Memory B cell (primary cell): ENCODE results near the gene CCR5.

Experiments used
- ATAC-seq: fragments of 150-1000 bp; cut with Tn5 transposase; 2 replicates; pipeline ENCODE4 v1.10.0; 2021; ENCODE audit warnings: low read depth, mild to moderate bottlenecking, moderate library complexity
- DNase-seq, 2 donors: peaks; one replicate each; pipeline ENCODE4 v3.0.0; 2022; ENCODE audit warnings: low spot score in 2 of 2
- H3K27ac Mint-ChIP-seq: one replicate; pipeline ENCODE4 v1.8.0; 2022; ENCODE audit warnings: mild to moderate bottlenecking, moderate library complexity, mixed read lengths
- H3K27me3 Mint-ChIP-seq: one replicate; pipeline ENCODE4 v1.8.0; 2022; ENCODE audit warnings: mixed read lengths
- H3K36me3 Mint-ChIP-seq: one replicate; pipeline ENCODE4 v1.8.0; 2022; ENCODE audit warnings: mild to moderate bottlenecking, mixed read lengths
- H3K4me1 Mint-ChIP-seq: one replicate; pipeline ENCODE4 v1.8.0; 2022; ENCODE audit warnings: mixed read lengths
- H3K4me3 Mint-ChIP-seq: one replicate; pipeline ENCODE4 v1.8.0; 2022; ENCODE audit warnings: mild to moderate bottlenecking, moderate library complexity, mixed read lengths
- H3K9me3 Mint-ChIP-seq: one replicate; pipeline ENCODE4 v1.8.0; 2022; ENCODE audit warnings: mixed read lengths

CCR5 gene

DNA sequence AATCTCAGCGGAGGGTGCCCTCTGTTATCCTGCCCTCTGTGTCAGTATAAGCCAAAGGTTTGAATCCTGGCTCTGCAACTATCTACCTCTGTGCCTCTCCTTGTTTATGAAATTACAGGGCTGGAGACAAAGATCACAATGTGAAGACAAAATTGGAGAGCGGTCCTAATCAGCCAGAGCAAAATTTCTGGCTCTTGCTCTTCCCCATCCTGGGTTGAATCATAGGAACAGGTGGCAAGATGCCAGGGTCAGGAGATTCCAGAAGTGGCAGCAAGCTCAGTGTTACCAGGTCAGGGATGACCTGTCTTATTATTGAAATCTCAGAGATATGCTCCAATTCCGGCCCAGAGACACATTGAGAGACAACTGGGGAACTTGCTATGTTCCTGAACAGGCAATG, 19.1 kb upstream of the CCR5 start:
- no peak overlapping the region for H3K27ac Mint-ChIP-seq
- no peak overlapping the region for H3K4me3 Mint-ChIP-seq
- ATAC-seq = no peak
- peaks cover 53% of the 10 kb centered on the region for H3K4me1 Mint-ChIP-seq
- H3K27me3 Mint-ChIP-seq = peaks cover 2% of the 10 kb centered on the region
- H3K36me3 Mint-ChIP-seq = peaks cover 2% of the 10 kb centered on the region
- no peak for DNase-seq
- H3K9me3 Mint-ChIP-seq = peaks cover 4% of the 10 kb centered on the region

DNA sequence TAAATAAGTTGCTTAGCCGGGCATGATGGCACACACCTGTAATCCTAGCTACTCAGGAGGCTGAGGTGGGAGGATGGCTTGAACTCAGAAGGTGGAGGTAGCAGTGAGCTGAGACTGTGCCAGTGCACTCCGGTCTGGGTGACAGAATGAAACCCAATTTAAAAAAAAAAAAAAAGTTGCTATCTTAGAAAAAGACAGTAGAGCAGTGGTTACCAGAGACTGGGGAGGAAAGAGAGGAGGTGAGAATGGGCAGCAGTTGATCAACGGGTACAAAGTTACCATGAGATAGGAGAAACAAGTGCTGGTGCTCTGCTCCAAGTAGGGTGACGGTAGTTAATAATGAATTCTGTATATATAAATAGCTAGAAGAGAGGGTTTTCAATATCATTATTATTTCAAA, 17.7 kb upstream of the CCR5 start:
- H3K4me3 Mint-ChIP-seq = peak overlapping the region; percentile 6
- no peak for ATAC-seq
- DNase-seq = no peak
- peaks cover 4% of the 10 kb centered on the region for H3K36me3 Mint-ChIP-seq
- H3K9me3 Mint-ChIP-seq = peaks cover 4% of the 10 kb centered on the region
- H3K27me3 Mint-ChIP-seq = peaks cover 2% of the 10 kb centered on the region
- H3K27ac Mint-ChIP-seq = no peak overlapping the region
- peaks cover 54% of the 10 kb centered on the region for H3K4me1 Mint-ChIP-seq

DNA sequence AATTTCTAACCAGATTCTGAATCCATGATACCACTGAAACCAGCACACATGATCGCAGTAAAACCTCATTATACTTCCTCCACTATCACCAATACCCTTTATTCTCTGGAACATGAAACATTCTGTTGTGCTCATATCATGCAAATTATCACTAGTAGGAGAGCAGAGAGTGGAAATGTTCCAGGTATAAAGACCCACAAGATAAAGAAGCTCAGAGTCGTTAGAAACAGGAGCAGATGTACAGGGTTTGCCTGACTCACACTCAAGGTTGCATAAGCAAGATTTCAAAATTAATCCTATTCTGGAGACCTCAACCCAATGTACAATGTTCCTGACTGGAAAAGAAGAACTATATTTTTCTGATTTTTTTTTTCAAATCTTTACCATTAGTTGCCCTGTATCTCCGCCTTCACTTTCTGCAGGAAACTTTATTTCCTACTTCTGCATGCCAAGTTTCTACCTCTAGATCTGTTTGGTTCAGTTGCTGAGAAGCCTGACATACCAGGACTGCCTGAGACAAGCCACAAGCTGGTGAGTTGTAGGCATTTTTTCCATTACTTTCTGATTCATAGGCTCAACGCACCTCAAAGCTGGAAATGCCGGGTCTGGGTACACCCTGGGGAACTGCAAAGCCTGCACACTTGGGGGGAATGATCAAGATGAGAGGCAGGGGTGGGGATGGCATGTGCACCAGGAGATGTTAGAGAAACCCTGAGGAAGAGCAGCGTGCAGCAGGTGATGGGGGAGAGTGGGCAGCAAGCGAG, 16.9 kb upstream of the CCR5 start, which contains the start of gene CCR2:
TSS of gene CCR2 (plus strand) at position 465 of the 764 bp plus-strand sequence. CDS start 3,417 bp downstream, outside the sequence.
- peak; percentile 43 for ATAC-seq
- H3K4me3 Mint-ChIP-seq = peak within 1 kb of the TSS; percentile 88
- peaks cover 4% of the 10 kb centered on the region for H3K36me3 Mint-ChIP-seq
- H3K27me3 Mint-ChIP-seq = peaks cover 2% of the 10 kb centered on the region
- peaks cover 54% of the 10 kb centered on the region for H3K4me1 Mint-ChIP-seq
- no peak for DNase-seq
- H3K9me3 Mint-ChIP-seq = peaks cover under 1% of the 10 kb centered on the region
- H3K27ac Mint-ChIP-seq = peak within 1 kb of the TSS; percentile 26

DNA sequence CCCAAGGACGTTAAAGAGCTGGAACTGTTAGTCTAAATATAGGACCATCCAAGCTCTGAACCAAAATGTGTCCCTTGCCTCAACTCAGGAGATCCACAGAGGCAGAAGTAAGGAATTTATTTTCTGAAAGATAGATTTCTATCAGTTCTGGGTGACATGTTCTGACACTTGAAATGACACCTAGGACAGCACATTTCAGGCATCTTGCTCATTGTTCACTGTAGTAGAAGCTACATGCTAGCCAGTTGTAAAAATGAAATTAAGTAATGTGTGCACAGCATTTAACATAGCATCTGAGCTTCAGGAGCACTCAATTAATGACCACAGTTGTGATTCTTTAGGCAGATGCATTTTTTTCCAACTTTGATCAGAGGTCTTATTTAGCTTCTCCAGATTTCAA, 16.3 kb upstream of the CCR5 start:
- Mint-ChIP-seq H3K36me3 (peaks cover 4% of the 10 kb centered on the region), H3K27me3 (peaks cover 2% of the 10 kb centered on the region), H3K4me1 (peaks cover 53% of the 10 kb centered on the region), H3K4me3 (peak overlapping the region; percentile 88), H3K27ac (no peak overlapping the region), H3K9me3 (no peaks in the 10 kb centered on the region)
- DNase-seq (no peak), ATAC-seq (no peak)

DNA sequence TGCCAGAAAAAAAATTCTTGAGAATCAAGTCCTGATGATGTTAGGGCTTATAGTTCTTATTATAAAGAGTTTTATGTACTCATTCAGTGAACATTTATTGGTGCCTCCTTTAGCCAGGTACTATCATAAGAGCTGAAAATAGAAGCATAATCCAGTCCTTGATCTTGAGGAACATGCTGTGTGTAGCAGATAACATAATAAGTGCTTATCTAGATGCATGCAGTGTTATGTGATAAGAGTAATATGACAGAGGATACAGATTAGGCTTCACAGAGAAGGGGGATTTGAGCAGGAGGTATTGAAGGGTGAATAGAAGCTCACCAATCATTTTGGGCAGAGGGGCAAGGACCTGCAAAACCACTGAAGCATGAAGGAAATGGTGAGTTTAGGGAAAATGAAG, 15.8 kb upstream of the CCR5 start:
- H3K4me1 Mint-ChIP-seq = peaks cover 52% of the 10 kb centered on the region
- no peak for ATAC-seq

DNA sequence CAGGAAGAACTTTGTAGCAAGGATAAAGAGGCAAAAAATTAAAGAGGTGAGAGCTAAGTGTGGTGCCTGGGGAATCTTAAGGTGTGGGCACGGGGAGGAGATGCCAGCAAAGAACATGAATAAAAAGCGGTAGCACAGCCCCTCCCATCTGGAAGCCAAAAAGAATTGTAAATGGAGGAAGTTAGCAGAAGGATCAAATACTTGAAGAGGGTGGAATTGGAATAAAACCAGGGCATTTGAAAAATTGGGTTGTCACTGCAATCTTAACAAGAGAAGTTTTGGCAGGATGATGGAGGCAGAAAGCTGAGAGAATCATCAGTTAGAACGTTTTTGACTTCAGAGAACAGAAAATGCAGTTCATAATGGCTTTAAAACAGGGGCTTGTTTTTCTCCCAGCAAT, 14.5 kb upstream of the CCR5 start:
- H3K36me3 Mint-ChIP-seq = peaks cover 4% of the 10 kb centered on the region
- no peaks in the 10 kb centered on the region for H3K9me3 Mint-ChIP-seq
- H3K27ac Mint-ChIP-seq = no peak overlapping the region
- peak overlapping the region; percentile 27 for H3K4me3 Mint-ChIP-seq
- peaks cover 57% of the 10 kb centered on the region for H3K4me1 Mint-ChIP-seq
- peaks cover 2% of the 10 kb centered on the region for H3K27me3 Mint-ChIP-seq
- ATAC-seq (no peak), DNase-seq (no peak)

More for the DNA sequence above, 15.8 kb upstream of the CCR5 start:
- DNase-seq = no peak
- Mint-ChIP-seq H3K27me3 (peaks cover 2% of the 10 kb centered on the region), H3K4me3 (peak overlapping the region; percentile 88), H3K36me3 (peaks cover 4% of the 10 kb centered on the region), H3K9me3 (no peaks in the 10 kb centered on the region), H3K27ac (no peak overlapping the region)

DNA sequence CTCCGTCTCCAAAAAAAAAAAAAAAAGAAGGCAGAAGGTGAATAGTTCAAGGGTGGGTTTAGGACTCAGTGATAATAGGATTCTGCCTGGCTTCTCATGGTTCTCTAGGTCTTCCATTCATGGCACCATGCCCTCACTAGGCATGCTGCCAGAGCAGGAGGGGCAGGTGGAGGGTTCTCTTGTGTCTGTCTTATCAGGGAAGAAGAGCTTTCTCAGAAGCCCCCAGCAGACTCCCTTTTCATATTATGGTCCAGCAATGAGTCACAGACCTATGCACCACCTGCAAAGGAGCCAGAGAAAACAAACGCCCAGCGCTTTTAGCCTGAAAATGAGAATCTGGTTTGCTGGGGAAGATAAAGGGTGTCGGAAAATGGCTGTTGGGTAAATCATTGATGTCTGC, 13.8 kb upstream of the CCR5 start:
- DNase-seq (no peak), ATAC-seq (no peak)
- Mint-ChIP-seq H3K36me3 (peaks cover 4% of the 10 kb centered on the region), H3K4me3 (no peak overlapping the region), H3K27me3 (peaks cover 2% of the 10 kb centered on the region), H3K4me1 (peaks cover 57% of the 10 kb centered on the region), H3K27ac (no peak overlapping the region), H3K9me3 (no peaks in the 10 kb centered on the region)

DNA sequence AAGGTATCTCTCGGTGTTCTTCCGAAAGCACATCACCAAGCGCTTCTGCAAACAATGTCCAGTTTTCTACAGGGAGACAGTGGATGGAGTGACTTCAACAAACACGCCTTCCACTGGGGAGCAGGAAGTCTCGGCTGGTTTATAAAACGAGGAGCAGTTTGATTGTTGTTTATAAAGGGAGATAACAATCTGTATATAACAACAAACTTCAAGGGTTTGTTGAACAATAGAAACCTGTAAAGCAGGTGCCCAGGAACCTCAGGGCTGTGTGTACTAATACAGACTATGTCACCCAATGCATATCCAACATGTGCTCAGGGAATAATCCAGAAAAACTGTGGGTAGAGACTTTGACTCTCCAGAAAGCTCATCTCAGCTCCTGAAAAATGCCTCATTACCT, 12.3 kb upstream of the CCR5 start:
- Mint-ChIP-seq H3K9me3 (no peaks in the 10 kb centered on the region), H3K36me3 (peaks cover 4% of the 10 kb centered on the region), H3K4me3 (no peak overlapping the region), H3K4me1 (peaks cover 57% of the 10 kb centered on the region), H3K27ac (no peak overlapping the region), H3K27me3 (peaks cover 2% of the 10 kb centered on the region)
- ATAC-seq = no peak
- no peak for DNase-seq

DNA sequence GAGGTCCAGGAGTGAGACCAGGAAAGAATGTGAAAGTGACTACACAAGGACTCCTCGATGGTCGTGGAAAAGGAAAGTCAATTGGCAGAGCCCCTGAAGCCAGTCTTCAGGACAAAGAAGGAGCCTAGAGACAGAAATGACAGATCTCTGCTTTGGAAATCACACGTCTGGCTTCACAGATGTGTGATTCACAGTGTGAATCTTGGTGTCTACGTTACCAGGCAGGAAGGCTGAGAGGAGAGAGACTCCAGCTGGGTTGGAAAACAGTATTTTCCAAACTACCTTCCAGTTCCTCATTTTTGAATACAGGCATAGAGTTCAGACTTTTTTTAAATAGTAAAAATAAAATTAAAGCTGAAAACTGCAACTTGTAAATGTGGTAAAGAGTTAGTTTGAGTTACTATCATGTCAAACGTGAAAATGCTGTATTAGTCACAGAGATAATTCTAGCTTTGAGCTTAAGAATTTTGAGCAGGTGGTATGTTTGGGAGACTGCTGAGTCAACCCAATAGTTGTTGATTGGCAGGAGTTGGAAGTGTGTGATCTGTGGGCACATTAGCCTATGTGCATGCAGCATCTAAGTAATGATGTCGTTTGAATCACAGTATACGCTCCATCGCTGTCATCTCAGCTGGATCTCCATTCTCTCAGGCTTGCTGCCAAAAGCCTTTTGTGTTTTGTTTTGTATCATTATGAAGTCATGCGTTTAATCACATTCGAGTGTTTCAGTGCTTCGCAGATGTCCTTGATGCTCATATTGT, 10.8 kb upstream of the CCR5 start:
- peak overlapping the region; percentile 48 for H3K27ac Mint-ChIP-seq
- DNase-seq = no peak
- no peak overlapping the region for H3K4me3 Mint-ChIP-seq
- H3K9me3 Mint-ChIP-seq = no peaks in the 10 kb centered on the region
- peak; percentile 48 for ATAC-seq
- peaks cover 4% of the 10 kb centered on the region for H3K36me3 Mint-ChIP-seq
- peaks cover 2% of the 10 kb centered on the region for H3K27me3 Mint-ChIP-seq
- H3K4me1 Mint-ChIP-seq = peaks cover 49% of the 10 kb centered on the region

DNA sequence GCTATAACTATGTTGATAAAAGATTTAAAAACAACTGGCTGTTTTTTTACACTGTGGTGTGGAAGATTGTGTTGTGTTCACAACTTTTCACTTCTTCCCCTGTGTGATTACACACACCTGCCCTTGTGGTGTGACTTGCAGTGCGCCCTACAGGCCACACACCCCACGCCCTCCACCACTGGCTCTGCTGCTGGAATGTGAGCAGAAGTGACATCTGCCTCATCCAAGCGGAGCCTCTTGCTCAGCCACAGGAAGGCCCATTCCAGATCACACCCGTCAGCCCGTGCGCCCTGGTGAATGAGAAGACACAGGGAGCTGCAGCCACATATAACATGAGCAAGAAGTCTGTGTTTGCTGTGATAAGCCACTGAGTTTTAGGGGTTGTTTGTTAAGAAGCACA, 9.8 kb upstream of the CCR5 start:
- peak; percentile 32 for ATAC-seq
- Mint-ChIP-seq H3K36me3 (peaks cover 2% of the 10 kb centered on the region), H3K27me3 (no peaks in the 10 kb centered on the region), H3K4me1 (peaks cover 42% of the 10 kb centered on the region), H3K9me3 (no peaks in the 10 kb centered on the region), H3K4me3 (no peak overlapping the region), H3K27ac (peak overlapping the region; percentile 32)
- DNase-seq = peak in 1 of 2 donors; percentile 6

DNA sequence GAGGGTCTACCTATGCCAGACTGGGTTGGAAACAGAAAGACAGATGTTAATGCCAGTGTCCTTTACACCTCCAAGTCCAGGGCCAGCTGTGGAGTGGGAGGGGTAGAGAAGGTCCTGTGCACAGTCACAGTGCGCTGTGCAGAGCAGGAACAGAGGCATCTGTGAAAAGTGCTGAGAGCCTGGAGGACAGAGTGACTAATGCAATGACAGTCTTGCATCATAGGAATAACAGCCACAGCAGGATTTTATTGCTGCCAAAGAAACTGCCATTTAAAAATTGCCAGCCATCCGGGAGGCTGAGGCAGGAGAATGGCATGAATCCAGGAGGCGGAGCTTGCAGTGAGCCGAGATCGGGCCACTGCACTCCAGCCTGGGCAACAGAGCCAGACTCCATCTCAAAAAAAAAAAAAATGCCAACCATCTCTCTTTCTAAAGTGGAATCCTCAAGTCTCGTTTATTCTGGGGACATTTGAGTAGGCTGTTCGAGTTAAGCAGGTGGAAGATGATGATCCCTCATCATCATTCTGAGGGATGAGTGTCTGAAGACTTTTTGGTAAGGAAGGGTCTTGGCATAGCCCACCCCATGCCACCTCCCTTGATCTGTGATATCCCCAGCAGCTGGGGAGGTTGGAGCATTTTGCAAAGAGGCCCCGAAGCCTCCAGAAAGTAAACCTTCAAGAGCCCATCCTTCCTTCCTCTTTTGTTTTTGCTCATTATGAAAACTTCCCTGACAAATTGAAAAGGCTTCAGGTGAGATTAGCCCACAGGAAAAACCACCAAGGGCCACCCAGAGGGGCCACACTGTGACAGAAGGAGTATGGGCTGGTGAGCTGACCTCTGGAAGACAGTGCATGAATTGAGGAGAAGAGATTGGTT, 9.1 kb upstream of the CCR5 start:
- peak overlapping the region; percentile 61 for H3K27ac Mint-ChIP-seq
- peak in 1 of 2 donors; percentile 8 for DNase-seq

DNA sequence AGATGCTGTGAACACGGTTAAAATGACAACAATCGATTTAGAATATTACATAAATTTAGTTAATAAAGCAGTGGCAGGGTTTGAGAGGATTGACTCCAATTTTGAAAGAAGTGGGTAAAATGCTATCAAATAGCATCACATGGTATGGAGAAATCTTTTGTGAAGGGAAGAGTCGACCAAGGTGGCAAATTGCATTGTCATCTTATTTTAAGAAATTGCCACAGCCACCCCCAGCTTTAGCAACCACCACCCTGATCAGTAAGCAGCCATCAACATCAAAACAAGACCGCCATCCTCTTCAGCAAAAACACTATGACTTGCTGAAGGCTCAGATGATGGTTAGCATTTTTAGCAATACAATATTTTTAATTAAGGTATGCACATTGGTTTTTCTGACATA, 5.7 kb upstream of the CCR5 start:
- DNase-seq (no peak), ATAC-seq (no peak)
- Mint-ChIP-seq H3K9me3 (no peaks in the 10 kb centered on the region), H3K27me3 (no peaks in the 10 kb centered on the region), H3K27ac (no peak overlapping the region), H3K4me3 (no peak overlapping the region), H3K4me1 (peaks cover 37% of the 10 kb centered on the region), H3K36me3 (no peaks in the 10 kb centered on the region)

More for the DNA sequence above, 9.1 kb upstream of the CCR5 start:
- Mint-ChIP-seq H3K36me3 (peaks cover 2% of the 10 kb centered on the region), H3K4me1 (peaks cover 41% of the 10 kb centered on the region), H3K27me3 (no peaks in the 10 kb centered on the region), H3K4me3 (no peak overlapping the region), H3K9me3 (no peaks in the 10 kb centered on the region)
- ATAC-seq = no peak

DNA sequence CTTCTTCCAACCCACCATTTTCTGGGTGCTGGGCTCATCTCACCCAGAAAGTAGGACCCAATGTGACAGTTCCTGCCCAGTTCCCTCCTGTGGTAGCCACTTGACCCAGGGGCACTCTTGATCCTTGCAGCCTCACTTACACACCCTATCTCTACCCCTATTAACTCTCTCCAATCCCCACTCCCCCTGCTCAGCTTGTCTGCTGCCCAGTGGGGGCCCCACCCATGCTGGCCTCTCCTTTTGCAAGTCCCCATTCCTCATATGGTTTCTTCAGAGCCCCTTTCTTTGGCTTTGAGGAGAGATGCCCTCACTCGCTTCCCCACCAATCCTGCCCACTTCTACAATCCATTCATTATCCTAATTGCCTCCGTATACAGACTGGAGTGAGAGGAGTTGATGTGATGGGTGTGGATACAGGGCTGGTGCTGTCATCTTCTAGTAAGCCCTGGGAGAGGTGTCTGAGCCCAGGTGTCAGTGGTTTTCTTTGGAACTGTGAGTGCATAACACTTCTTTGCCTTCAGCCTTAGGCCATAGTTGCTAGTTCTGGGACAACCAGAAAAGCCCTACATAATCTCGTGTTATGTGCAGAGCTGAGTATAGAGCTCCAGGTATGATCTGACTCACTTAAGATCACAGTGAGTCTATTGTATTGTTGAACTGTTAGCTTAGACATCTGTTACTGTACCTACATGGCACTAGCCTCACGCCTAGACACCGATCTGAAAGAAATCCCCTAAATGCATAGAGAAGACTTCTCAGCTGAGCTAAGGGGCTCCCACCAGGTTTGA, 4.8 kb upstream of the CCR5 start:
- Mint-ChIP-seq H3K4me3 (no peak overlapping the region), H3K36me3 (no peaks in the 10 kb centered on the region), H3K27ac (no peak overlapping the region), H3K9me3 (no peaks in the 10 kb centered on the region), H3K4me1 (peaks cover 32% of the 10 kb centered on the region), H3K27me3 (no peaks in the 10 kb centered on the region)
- ATAC-seq = no peak
- DNase-seq = no peak
